GM12878 (cell line): ENCODE results near the gene ZDHHC14. TPM values are rescaled to one million over a fixed set of nuclear protein-coding genes. Genes with fewer than 3 reads are reported as not detected.

ENCODE experiments used
- ATAC-seq: fragments of 200-7000 bp; cut with Tn5 transposase; 3 replicates; pipeline ENCODE4 v1.9.1; 2020; ENCODE audit warnings: mild to moderate bottlenecking, moderate library complexity
- BruUV-seq: library from RNA; stranded (reverse); fragments of 400-500 nt; replicated peaks from 2 replicates; lab custom pipeline; 2021; lab: Mats Ljungman, UMichigan
- CTCF ChIA-PET: fragments of 300-600 bp; sonication (Branson Sonifier 250); formaldehyde crosslinking; extraction: SDS; loops from one replicate; lab custom pipeline; 2021; ENCODE audit warnings: inconsistent platforms; lab: Yijun Ruan, JAX
- POLR2A ChIA-PET: fragments of 350-600 bp; formaldehyde crosslinking; extraction: SDS; loops from one replicate; lab custom pipeline; 2021; ENCODE audit warnings: inconsistent platforms; lab: Charles Lee
- RAD21 ChIA-PET: fragments of 300-600 bp; sonication (Branson Sonifier 250); formaldehyde crosslinking; loops from one replicate; lab custom pipeline; 2023; ENCODE audit warnings: antibody characterized with exemption; ENCODE audit not compliant: unreplicated experiment; lab: Charles Lee
- SMC1A ChIA-PET: fragments of 300-600 bp; sonication (Branson Sonifier 250); formaldehyde crosslinking; loops from one replicate; lab custom pipeline; 2023; ENCODE audit not compliant: unreplicated experiment, uncharacterized antibody; lab: Charles Lee
- DNase-seq: peaks from one replicate; pipeline ENCODE4 v3.0.0-alpha.2; 2011; ENCODE audit warnings: low read depth, low spot score
- FAIRE-seq: peaks from 3 replicates; lab custom pipeline; 2011; peaks lifted over from hg19 to GRCh38; lab: Jason Lieb, UNC
- H2AFZ ChIP-seq: 2 replicates; pipeline ENCODE4 v1.6.0; 2011; ENCODE audit warnings: low read depth, low read length, control low read depth; ENCODE audit not compliant: control insufficient read depth
- H3K27ac ChIP-seq: 2 replicates; pipeline ENCODE4 v1.5.1; 2011; ENCODE audit warnings: control low read depth; ENCODE audit not compliant: control insufficient read depth, insufficient read depth
- H3K27me3 ChIP-seq, 2 experiments: replicated peaks in 1 of 2; 2 replicates each; pipeline versions ENCODE4 v1.6.0 to v1.6.1; 2011; ENCODE audit warnings: low read length in 1 of 2; ENCODE audit not compliant: control insufficient read depth in 2 of 2, insufficient read depth in 2 of 2
- H3K36me3 ChIP-seq, 2 experiments: 2 replicates each; pipeline ENCODE4 v1.5.1; 2011; ENCODE audit warnings: low read length in 1 of 2; ENCODE audit not compliant: control insufficient read depth in 2 of 2, insufficient read depth in 2 of 2
- H3K4me1 ChIP-seq: 2 replicates; pipeline ENCODE4 v1.6.1; 2011; ENCODE audit warnings: mild to moderate bottlenecking, low read length, moderate library complexity, mixed read lengths; ENCODE audit not compliant: control insufficient read depth, insufficient read depth
- H3K4me2 ChIP-seq: 2 replicates; pipeline ENCODE4 v1.6.0; 2011; ENCODE audit warnings: control low read depth; ENCODE audit not compliant: control insufficient read depth, insufficient read depth
- H3K4me3 ChIP-seq: fragments of 200-600 bp; sonication (generic); 2 replicates; pipeline ENCODE4 v1.5.1; 2016
- H3K79me2 ChIP-seq: 2 replicates; pipeline ENCODE4 v1.6.0; 2011; ENCODE audit warnings: low read length; ENCODE audit not compliant: control insufficient read depth, insufficient read depth
- H3K9ac ChIP-seq: 2 replicates; pipeline ENCODE4 v1.8.0; 2011; ENCODE audit warnings: low read length, control low read depth, mixed read lengths; ENCODE audit not compliant: control insufficient read depth, insufficient read depth
- H3K9me3 ChIP-seq: replicated peaks from 3 replicates; pipeline ENCODE4 v1.5.1; 2011; ENCODE audit warnings: mild to moderate bottlenecking, low read length; ENCODE audit not compliant: control insufficient read depth, insufficient read depth
- H4K20me1 ChIP-seq: 2 replicates; pipeline ENCODE4 v1.6.0; 2011; ENCODE audit not compliant: control insufficient read depth, insufficient read depth
- BACH1 ChIP-seq: fragments of 450-650 bp; IDR thresholded peaks from 2 replicates; pipeline ENCODE4 v1.6.1; 2017; ENCODE audit warnings: mild to moderate bottlenecking, borderline replicate concordance
- ELK1 ChIP-seq: IDR thresholded peaks from 2 replicates; pipeline ENCODE4 v1.6.1; 2012; ENCODE audit warnings: low read depth, low read length, improper control_type of control experiment
- KAT2A ChIP-seq: conservative IDR thresholded peaks from 2 replicates; pipeline ENCODE4 v1.6.1; 2011; ENCODE audit warnings: low read depth, low read length; ENCODE audit not compliant: control insufficient read depth
- NR2F1 ChIP-seq: fragments of 450-650 bp; conservative IDR thresholded peaks from 2 replicates; pipeline ENCODE4 v1.6.1; 2017; ENCODE audit warnings: mild to moderate bottlenecking
- RFX5 ChIP-seq: IDR thresholded peaks from 2 replicates; pipeline ENCODE4 v1.6.1; 2011; ENCODE audit warnings: low read depth, low read length, improper control_type of control experiment
- SIN3A ChIP-seq: IDR thresholded peaks from 2 replicates; pipeline ENCODE4 v1.6.1; 2012; ENCODE audit warnings: low read depth, low read length, improper control_type of control experiment
- SMAD1 ChIP-seq: fragments of 450-650 bp; IDR thresholded peaks from 2 replicates; pipeline ENCODE4 v1.6.1; 2018; ENCODE audit warnings: mild to moderate bottlenecking, low read depth; ENCODE audit not compliant: partially characterized antibody
- WGBS: methylation state at CpG from one replicate; pipeline ENCODE4 v1.1.6; 2016; ENCODE audit warnings: low lambda C conversion rate; ENCODE audit not compliant: insufficient replicate concordance, insufficient coverage; ENCODE audit errors: missing lambda C conversion rate; 5-methylcytosine and 5-hydroxymethylcytosine counted together
- in situ Hi-C: fragments of 300-500 bp; cut with MboI; formaldehyde crosslinking; loops from 9 replicates; pipeline ENCODE4 v1.14.3; 2018; ENCODE audit warnings: mixed read lengths
- intact Hi-C: fragments of 100-400 bp; cut with micrococcal nuclease; formaldehyde crosslinking; loops from one replicate; pipeline ENCODE4 v1.14.2; 2022; ENCODE audit not compliant: unreplicated experiment
- polyA plus RNA-seq, 11 experiments: library from polyadenylated mRNA; depleted of rRNA in 4 of 11; unstranded in 6 of 11; stranded (reverse) in 5 of 11; fragments of >200 nt; fragmentation: Nextera tagmentation in 4 of 11; fragmentation: Illumina TruSeq in 1 of 11; extraction: Ambion mirVana in 4 of 11; extraction: Trizol in 1 of 11; gene quantifications; 1 replicate in 1 of 11; 2 replicates in 10 of 11; pipeline versions ENCODE4 v1.2.1 to v1.2.3, GENCODE V29; 2011 to 2016; ENCODE audit warnings: inconsistent platforms in 2 of 11, missing spikeins in 2 of 11, low read depth in 1 of 11
- total RNA-seq, 4 experiments: library from RNA; depleted of rRNA in 3 of 4; stranded (reverse); fragments of >200 nt in 3 of 4; fragmentation: Illumina TruSeq in 1 of 4; extraction: Trizol in 1 of 4; gene quantifications; 2 replicates each; pipeline versions ENCODE4 v1.2.1 to v1.2.3, GENCODE V29; 2013 to 2021

The ZDHHC14 gene
- total and polyA plus RNA-seq, 10 of the 15 experiments (the other 5 are each of a cell fraction or from before 2014, with no cell fraction given): 0.15 to 16.0 (median 0.76) TPM; not detected in 1

DNA sequence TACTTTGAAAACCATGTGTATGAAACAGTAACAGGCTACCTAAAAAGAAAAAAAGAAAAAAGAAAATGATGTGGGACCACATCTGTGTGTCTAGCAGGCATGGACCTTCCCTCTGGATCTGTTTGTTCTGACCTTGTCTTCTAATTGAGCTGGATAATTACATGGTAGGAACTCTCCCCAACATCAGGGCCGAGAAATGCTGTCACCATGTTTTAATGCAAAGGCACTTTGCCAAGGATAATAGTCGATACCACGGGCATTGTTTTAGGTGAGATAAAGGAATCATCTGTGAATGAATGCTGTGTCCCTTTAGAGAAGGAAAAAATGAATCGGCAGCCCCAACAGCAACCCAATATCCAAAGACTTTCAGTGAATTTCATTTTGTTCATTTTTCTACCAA is 149.1 kb downstream of the ZDHHC14 start (continued):
- no peak for TF ChIP-seq SMAD1
- TF ChIP-seq SIN3A: no peak
- no peak for TF ChIP-seq ELK1
- TF ChIP-seq KAT2A: no peak
- TF ChIP-seq BACH1: no peak
- no peak for TF ChIP-seq RFX5
- TF ChIP-seq, all 136 proteins: peak for 0

GRCh38 chr6:157530724-157531168 is 149.8 kb downstream of the ZDHHC14 start:
- Histone ChIP-seq H3K9ac (no peak overlapping the region), H3K27ac (no peak overlapping the region), H2AFZ (no peak overlapping the region), H3K36me3 (peaks cover 0 to 2% of the 10 kb centered on the region in 2 experiments; a peak in 1 of 4 replicates), H3K27me3 (no peaks in the 10 kb centered on the region), H4K20me1 (no peaks in the 10 kb centered on the region), H3K4me1 (peaks cover 5% of the 10 kb centered on the region; the same call in 1 of the 2 replicates), H3K4me3 (no peak overlapping the region), H3K4me2 (no peak overlapping the region), H3K9me3 (no peaks in the 10 kb centered on the region; the same call in 2 of the 3 replicates), H3K79me2 (no peaks in the 10 kb centered on the region)
- WGBS: 78% methylated on average over 10 of the region's 10 CpGs
- RAD21 ChIA-PET: interaction anchor here (1.2 kb wide), 2 partner anchors 66 to 70 kb away, joined by 3 to 4 read pairs; no protein-coding TSS in a partner anchor
- TF ChIP-seq NR2F1: no peak
- BruUV-seq: no TSS peak
- ATAC-seq (no peak), FAIRE-seq (no peak), DNase-seq (no peak)
- intact Hi-C loops: no loop called here
- POLR2A ChIA-PET: interaction anchor here (0.6 to 1.2 kb wide), 3 partner anchors 69 to 636 kb away, joined by 3 read pairs; no protein-coding TSS in a partner anchor
- CTCF ChIA-PET: interaction anchor here (1.1 to 6.9 kb wide), 5 partner anchors 12 to 136 kb away, joined by 4 to 40 read pairs (median 4); no protein-coding TSS in a partner anchor
- in situ Hi-C loops: no loop called here
- SMC1A ChIA-PET: interaction anchor here (1.1 to 7.1 kb wide), 6 partner anchors 13 to 67 kb away, joined by 4 to 71 read pairs (median 6); no protein-coding TSS in a partner anchor
